CD8-positive, alpha-beta memory T cell (primary cell): ENCODE measurements around the gene NTM. TPM values are rescaled to one million over a fixed set of nuclear protein-coding genes. Genes with fewer than 3 reads are reported as not detected.
A peak's percentile ranks its signal among the peaks of the same experiment; 100 is the strongest.

Source experiments
- CTCF ChIA-PET: fragments of 350-600 bp; sonication (Branson Sonifier 250); formaldehyde crosslinking; loops from one replicate; lab custom pipeline; 2021; ENCODE audit warnings: antibody characterized with exemption; lab: Charles Lee
- POLR2A ChIA-PET: fragments of 350-600 bp; sonication (Branson Sonifier 250); formaldehyde crosslinking; loops from one replicate; lab custom pipeline; 2021; ENCODE audit warnings: antibody characterized with exemption; lab: Charles Lee
- DNase-seq, 5 donors: peaks; one replicate each; pipeline versions ENCODE4 v3.0.0 to v3.0.0-alpha.2; 2020 to 2022; ENCODE audit warnings: mixed read lengths in 1 of 5
- H3K27ac ChIP-seq: one replicate; pipeline ENCODE4 v1.7.0; 2013; ENCODE audit warnings: low read depth, mild to moderate bottlenecking, low read length, moderate library complexity
- H3K27me3 ChIP-seq: 2 replicates; pipeline ENCODE4 v1.7.0; 2013; ENCODE audit warnings: low read length, mild to moderate bottlenecking; ENCODE audit not compliant: insufficient read depth, poor library complexity, severe bottlenecking
- H3K36me3 ChIP-seq: 2 replicates; pipeline ENCODE4 v1.7.0; 2013; ENCODE audit warnings: mild to moderate bottlenecking, low read length, moderate library complexity; ENCODE audit not compliant: insufficient read depth
- H3K4me1 ChIP-seq: 2 replicates; pipeline ENCODE4 v1.7.0; 2013; ENCODE audit warnings: mild to moderate bottlenecking, low read length, moderate library complexity; ENCODE audit not compliant: insufficient read depth
- H3K4me3 ChIP-seq: 2 replicates; pipeline ENCODE4 v1.7.0; 2013; ENCODE audit warnings: mild to moderate bottlenecking, low read length
- H3K9me3 ChIP-seq: 2 replicates; pipeline ENCODE4 v1.7.0; 2013; ENCODE audit warnings: mild to moderate bottlenecking, low read length
- H3K27ac Mint-ChIP-seq, 8 donors: one replicate each; pipeline ENCODE4 v1.8.0; 2020 to 2021; ENCODE audit warnings: mixed read lengths in 8 of 8, mild to moderate bottlenecking in 6 of 8, inconsistent platforms in 3 of 8, moderate library complexity in 3 of 8
- H3K27me3 Mint-ChIP-seq, 2 donors: one replicate each; pipeline ENCODE4 v1.8.0; 2020 to 2021; ENCODE audit warnings: mixed read lengths in 2 of 2, mild to moderate bottlenecking in 1 of 2, moderate library complexity in 1 of 2
- H3K36me3 Mint-ChIP-seq, 3 donors: one replicate each; pipeline ENCODE4 v1.8.0; 2020 to 2021; ENCODE audit warnings: mixed read lengths in 3 of 3, inconsistent platforms in 1 of 3, mild to moderate bottlenecking in 1 of 3
- H3K4me1 Mint-ChIP-seq, 3 donors: one replicate each; pipeline ENCODE4 v1.8.0; 2020 to 2021; ENCODE audit warnings: mixed read lengths in 3 of 3, inconsistent platforms in 1 of 3, mild to moderate bottlenecking in 1 of 3
- H3K4me3 Mint-ChIP-seq, 7 donors: one replicate each; pipeline ENCODE4 v1.8.0; 2020 to 2021; ENCODE audit warnings: mixed read lengths in 7 of 7, mild to moderate bottlenecking in 6 of 7, moderate library complexity in 4 of 7, inconsistent platforms in 2 of 7
- H3K9me3 Mint-ChIP-seq, 5 donors: one replicate each; pipeline ENCODE4 v1.8.0; 2020 to 2022; ENCODE audit warnings: mixed read lengths in 5 of 5, mild to moderate bottlenecking in 3 of 5, moderate library complexity in 2 of 5, inconsistent platforms in 1 of 5
- polyA plus RNA-seq: library from polyadenylated mRNA; unstranded; fragments of 300-500 nt; fragmentation: Illumina TruSeq; gene quantifications from one replicate; pipeline ENCODE4 v1.2.3, GENCODE V29; 2021
- total RNA-seq, 2 experiments: library from RNA; stranded (reverse); gene quantifications; one replicate each; pipeline ENCODE4 v1.2.3, GENCODE V29; 2021

Gene NTM
- total and polyA plus RNA-seq, 3 experiments from 2014 or later, result not detected

- H3K36me3 Mint-ChIP-seq, result no peaks in the 10 kb centered on the region
- no peaks in the 10 kb centered on the region for H3K4me1 ChIP-seq
- H3K4me1 Mint-ChIP-seq, result no peaks in the 10 kb centered on the region
- no peak overlapping the region for H3K27ac ChIP-seq
- H3K4me3 ChIP-seq, result no peak overlapping the region
- no peaks in the 10 kb centered on the region for H3K27me3 Mint-ChIP-seq
- H3K9me3 Mint-ChIP-seq, result peaks cover 0 to 3% (median 0%) of the 10 kb centered on the region in 5 donors
- DNase-seq, result no peak
- H3K27me3 ChIP-seq, result no peaks in the 10 kb centered on the region
- H3K27ac Mint-ChIP-seq, result no peak overlapping the region
- no peak overlapping the region for H3K4me3 Mint-ChIP-seq
- CTCF ChIA-PET, result no interaction called here
- POLR2A ChIA-PET, result no interaction called here
- no peaks in the 10 kb centered on the region for H3K9me3 ChIP-seq
- no peaks in the 10 kb centered on the region for H3K36me3 ChIP-seq
Measured at GRCh38 chr11:132263241-132263640, 892.8 kb downstream of the NTM start.

GRCh38 chr11:132263875-132264274 lies 893.5 kb downstream of the NTM start:
- ChIA-PET POLR2A (no interaction called here), CTCF (no interaction called here)
- Histone ChIP-seq H3K36me3 (no peaks in the 10 kb centered on the region), H3K9me3 (no peaks in the 10 kb centered on the region), H3K27me3 (no peaks in the 10 kb centered on the region), H3K27ac (no peak overlapping the region), H3K4me3 (no peak overlapping the region), H3K4me1 (no peaks in the 10 kb centered on the region)
- peaks cover 0 to 6% (median 0%) of the 10 kb centered on the region in 5 donors for H3K9me3 Mint-ChIP-seq
- H3K4me1 Mint-ChIP-seq, result no peaks in the 10 kb centered on the region
- no peaks in the 10 kb centered on the region for H3K36me3 Mint-ChIP-seq
- no peak overlapping the region for H3K4me3 Mint-ChIP-seq
- peaks cover 0 to 1% of the 10 kb centered on the region in 2 donors for H3K27me3 Mint-ChIP-seq
- H3K27ac Mint-ChIP-seq, result no peak overlapping the region
- DNase-seq, result no peak

DNA sequence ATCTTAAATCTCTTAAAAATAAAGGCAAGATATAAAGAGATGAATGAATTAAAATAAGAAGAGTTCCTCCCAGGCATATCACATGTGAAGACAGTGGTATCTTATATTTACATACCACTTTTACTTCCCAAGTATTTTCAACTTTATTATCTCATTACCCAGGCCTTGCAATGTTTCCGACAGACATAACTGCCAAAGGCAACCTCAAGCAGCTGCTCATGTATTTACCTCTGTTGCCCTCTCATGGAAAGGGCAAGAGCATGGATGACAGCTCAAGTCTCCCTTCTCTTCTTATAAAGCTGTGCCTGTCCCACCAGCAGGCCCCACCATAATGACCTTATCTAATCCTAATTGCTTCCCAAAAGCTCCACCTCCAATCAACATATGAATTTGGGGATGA lies 894.2 kb downstream of the NTM start:
- Histone ChIP-seq H3K27ac (no peak overlapping the region), H3K9me3 (no peaks in the 10 kb centered on the region), H3K36me3 (no peaks in the 10 kb centered on the region), H3K4me1 (no peaks in the 10 kb centered on the region), H3K4me3 (no peak overlapping the region), H3K27me3 (no peaks in the 10 kb centered on the region)
- Mint-ChIP-seq H3K27ac (no peak overlapping the region), H3K4me3 (no peak overlapping the region), H3K27me3 (peaks cover 0 to 1% of the 10 kb centered on the region in 2 donors), H3K9me3 (peaks cover 0 to 6% (median 0%) of the 10 kb centered on the region in 5 donors), H3K36me3 (no peaks in the 10 kb centered on the region), H3K4me1 (no peaks in the 10 kb centered on the region)
- POLR2A ChIA-PET, result no interaction called here
- CTCF ChIA-PET, result no interaction called here
- no peak for DNase-seq

DNA sequence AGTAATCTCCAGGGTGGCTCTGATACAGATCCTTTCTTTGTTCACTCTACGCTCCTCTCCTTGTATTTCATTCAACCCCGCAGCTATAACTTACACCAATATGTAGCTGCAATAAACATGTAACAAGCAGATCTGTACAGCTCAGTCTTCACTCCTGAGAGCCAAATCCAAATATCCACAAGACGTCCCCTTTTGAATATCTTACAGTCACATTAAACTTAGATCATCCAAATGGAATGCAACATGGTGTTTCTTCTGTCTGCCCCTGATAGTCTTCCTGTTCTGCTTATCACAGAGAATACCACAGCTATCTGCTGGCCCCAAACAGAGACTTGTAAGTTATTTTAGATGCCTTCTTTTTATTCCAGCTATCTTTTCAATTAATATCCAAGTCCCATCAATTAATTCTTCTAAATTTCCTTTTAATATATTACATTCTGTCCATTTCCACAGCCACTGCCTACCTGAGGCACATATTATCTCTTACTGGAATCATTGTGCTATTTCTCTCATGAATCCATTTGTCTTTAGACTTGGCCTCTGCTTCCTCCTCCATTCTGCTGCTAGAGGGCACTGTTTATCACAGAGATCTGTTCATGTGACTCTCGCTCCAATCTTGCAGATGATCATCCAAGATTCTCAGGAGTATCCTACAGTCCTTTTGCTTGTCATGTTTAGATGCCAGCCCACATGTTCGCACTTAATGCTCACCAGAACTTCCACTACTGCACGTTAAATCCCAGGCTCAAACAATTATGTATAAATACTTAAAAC lies 908.6 kb downstream of the NTM start:
- Histone ChIP-seq H3K36me3 (no peaks in the 10 kb centered on the region), H3K9me3 (no peaks in the 10 kb centered on the region), H3K27me3 (no peaks in the 10 kb centered on the region), H3K4me1 (no peaks in the 10 kb centered on the region), H3K27ac (no peak overlapping the region), H3K4me3 (no peak overlapping the region)
- Mint-ChIP-seq H3K27me3 (no peaks in the 10 kb centered on the region), H3K4me1 (no peaks in the 10 kb centered on the region), H3K9me3 (no peaks in the 10 kb centered on the region), H3K36me3 (no peaks in the 10 kb centered on the region), H3K27ac (peak overlapping the region in 1 of 8 donors; percentile 35), H3K4me3 (no peak overlapping the region)
- ChIA-PET POLR2A (no interaction called here), CTCF (interaction anchor here (1.4 kb wide), 1 partner anchor 662 kb away, joined by 3 read pairs; no protein-coding TSS in a partner anchor)
- DNase-seq, result no peak

DNA sequence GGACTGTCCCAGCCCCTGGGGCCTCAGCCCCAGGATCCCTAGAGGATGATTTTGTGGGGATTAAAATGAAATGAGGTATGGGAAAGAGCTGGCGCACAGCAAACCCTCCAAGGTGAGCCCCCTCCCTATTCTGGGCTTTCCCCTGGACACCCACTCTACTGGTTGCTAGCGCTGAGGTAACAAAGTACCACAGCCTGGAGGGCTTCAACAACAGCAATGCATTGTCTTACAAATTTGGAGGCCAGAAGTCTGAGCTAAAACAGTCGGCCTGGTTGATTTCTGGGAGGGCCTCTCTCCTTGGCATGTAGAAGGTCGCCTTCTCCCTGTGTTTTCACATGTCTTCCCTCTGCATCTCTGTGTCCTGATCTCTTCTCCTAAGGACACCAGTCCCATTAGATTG lies 913.6 kb downstream of the NTM start:
- Histone ChIP-seq H3K27me3 (no peaks in the 10 kb centered on the region), H3K27ac (no peak overlapping the region), H3K9me3 (no peaks in the 10 kb centered on the region), H3K4me3 (no peak overlapping the region), H3K4me1 (no peaks in the 10 kb centered on the region), H3K36me3 (no peaks in the 10 kb centered on the region)
- H3K4me3 Mint-ChIP-seq, result no peak overlapping the region
- POLR2A ChIA-PET, result no interaction called here
- H3K36me3 Mint-ChIP-seq, result no peaks in the 10 kb centered on the region
- DNase-seq, result no peak
- peaks cover 0 to 6% (median 0%) of the 10 kb centered on the region in 5 donors for H3K9me3 Mint-ChIP-seq
- no peak overlapping the region for H3K27ac Mint-ChIP-seq
- peaks cover 0 to 4% of the 10 kb centered on the region in 2 donors for H3K27me3 Mint-ChIP-seq
- H3K4me1 Mint-ChIP-seq, result no peaks in the 10 kb centered on the region
- CTCF ChIA-PET, result no interaction called here

- CTCF ChIA-PET, result no interaction called here
- Histone ChIP-seq H3K4me3 (no peak overlapping the region), H3K4me1 (no peaks in the 10 kb centered on the region), H3K9me3 (no peaks in the 10 kb centered on the region), H3K27me3 (no peaks in the 10 kb centered on the region), H3K27ac (no peak overlapping the region), H3K36me3 (no peaks in the 10 kb centered on the region)
- POLR2A ChIA-PET, result no interaction called here
- no peak overlapping the region for H3K4me3 Mint-ChIP-seq
- H3K27me3 Mint-ChIP-seq, result peaks cover 2 to 4% of the 10 kb centered on the region in 2 donors
- H3K27ac Mint-ChIP-seq, result no peak overlapping the region
- H3K4me1 Mint-ChIP-seq, result no peaks in the 10 kb centered on the region
- no peaks in the 10 kb centered on the region for H3K36me3 Mint-ChIP-seq
- peaks cover 0 to 6% (median 0%) of the 10 kb centered on the region in 5 donors for H3K9me3 Mint-ChIP-seq
- no peak for DNase-seq
Measured at GRCh38 chr11:132284611-132285010, 914.2 kb downstream of the NTM start.

GRCh38 chr11:132285631-132286030 lies 915.2 kb downstream of the NTM start:
- H3K4me3 Mint-ChIP-seq, result no peak overlapping the region
- peaks cover 0 to 6% (median 0%) of the 10 kb centered on the region in 5 donors for H3K9me3 Mint-ChIP-seq

DNA sequence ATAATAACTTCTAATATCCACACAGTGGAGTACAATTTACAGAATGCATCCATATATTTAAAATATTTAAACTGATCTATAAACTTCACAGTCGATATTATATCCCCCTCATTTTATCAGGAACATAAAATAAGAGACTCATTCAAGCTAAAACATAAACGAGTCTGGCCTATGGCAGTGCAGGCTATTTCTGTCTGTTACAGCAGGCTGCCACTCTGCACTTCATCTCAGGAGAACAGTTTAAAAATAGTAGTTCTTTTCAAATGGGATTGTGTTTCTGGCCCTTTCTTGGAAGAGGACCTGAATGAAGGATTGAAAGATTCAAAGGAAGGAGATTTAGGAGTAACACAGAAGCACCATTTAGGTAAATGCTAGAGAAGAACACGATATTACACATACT lies 915.7 kb downstream of the NTM start:
- Mint-ChIP-seq H3K27ac (peak overlapping the region in 1 of 8 donors; percentile 30), H3K36me3 (no peaks in the 10 kb centered on the region), H3K27me3 (peaks cover 2 to 4% of the 10 kb centered on the region in 2 donors), H3K4me1 (no peaks in the 10 kb centered on the region), H3K9me3 (peaks cover 0 to 6% (median 0%) of the 10 kb centered on the region in 5 donors), H3K4me3 (no peak overlapping the region)
- Histone ChIP-seq H3K27ac (no peak overlapping the region), H3K4me1 (no peaks in the 10 kb centered on the region), H3K27me3 (no peaks in the 10 kb centered on the region), H3K36me3 (no peaks in the 10 kb centered on the region), H3K4me3 (no peak overlapping the region), H3K9me3 (no peaks in the 10 kb centered on the region)
- ChIA-PET CTCF (no interaction called here), POLR2A (no interaction called here)
- no peak for DNase-seq

More at GRCh38 chr11:132285631-132286030, 915.2 kb downstream of the NTM start:
- Mint-ChIP-seq H3K36me3 (no peaks in the 10 kb centered on the region), H3K4me1 (no peaks in the 10 kb centered on the region), H3K27me3 (peaks cover 2 to 4% of the 10 kb centered on the region in 2 donors), H3K27ac (no peak overlapping the region)
- CTCF ChIA-PET, result no interaction called here
- POLR2A ChIA-PET, result no interaction called here
- no peak overlapping the region for H3K27ac ChIP-seq
- no peaks in the 10 kb centered on the region for H3K27me3 ChIP-seq
- H3K9me3 ChIP-seq, result no peaks in the 10 kb centered on the region
- no peaks in the 10 kb centered on the region for H3K36me3 ChIP-seq
- H3K4me3 ChIP-seq, result no peak overlapping the region
- no peaks in the 10 kb centered on the region for H3K4me1 ChIP-seq
- DNase-seq, result no peak
